MM.1S (cell line): ENCODE results near the gene GATAD2B.

Experiments used
- DNase-seq: peaks from one replicate; pipeline ENCODE4 v3.0.0-alpha.2; 2015
- H2AFZ ChIP-seq: fragments of 300-600 bp; sonication (generic); 2 replicates; pipeline ENCODE4 v1.6.0; 2016; ENCODE audit warnings: antibody characterized with exemption, low read length
- H3F3A ChIP-seq: fragments of 300-600 bp; sonication (generic); 2 replicates; pipeline ENCODE4 v1.6.1; 2016; ENCODE audit warnings: mild to moderate bottlenecking, antibody characterized with exemption, low read length, moderate library complexity, mixed read lengths; ENCODE audit not compliant: insufficient read depth
- H3K27ac ChIP-seq: fragments of 300-600 bp; sonication (generic); 2 replicates; pipeline ENCODE4 v1.5.1; 2016; ENCODE audit warnings: mild to moderate bottlenecking, low read length
- H3K27me3 ChIP-seq: fragments of 300-600 bp; sonication (generic); replicated peaks from 2 replicates; pipeline ENCODE4 v1.6.0; 2016; ENCODE audit warnings: low read length; ENCODE audit not compliant: insufficient read depth
- H3K36me3 ChIP-seq: fragments of 300-600 bp; sonication (generic); replicated peaks from 2 replicates; pipeline ENCODE4 v1.6.1; 2016; ENCODE audit warnings: mild to moderate bottlenecking, low read length, mixed read lengths; ENCODE audit not compliant: insufficient read depth
- H3K4me1 ChIP-seq: fragments of 300-600 bp; sonication (generic); 2 replicates; pipeline ENCODE4 v1.6.1; 2016; ENCODE audit warnings: low read length, mixed read lengths
- H3K4me2 ChIP-seq: fragments of 300-600 bp; sonication (generic); 2 replicates; pipeline ENCODE4 v1.6.0; 2016; ENCODE audit warnings: low read depth, low read length
- H3K4me3 ChIP-seq: fragments of 300-600 bp; sonication (generic); 2 replicates; pipeline ENCODE4 v1.5.1; 2016; ENCODE audit warnings: low read length, mixed read lengths
- H3K79me2 ChIP-seq: fragments of 300-600 bp; sonication (generic); 2 replicates; pipeline ENCODE4 v1.6.1; 2016; ENCODE audit warnings: mixed run types, low read length, mixed read lengths
- H3K9ac ChIP-seq: fragments of 300-600 bp; sonication (generic); 2 replicates; pipeline ENCODE4 v1.6.1; 2016; ENCODE audit warnings: low read length, mixed read lengths
- H3K9me2 ChIP-seq: fragments of 300-600 bp; sonication (generic); replicated peaks from 2 replicates; pipeline ENCODE4 v1.6.1; 2016; ENCODE audit warnings: mild to moderate bottlenecking, low read length, mixed read lengths; ENCODE audit not compliant: insufficient read depth
- H3K9me3 ChIP-seq: fragments of 300-600 bp; sonication (generic); replicated peaks from 2 replicates; pipeline ENCODE4 v1.6.1; 2016; ENCODE audit warnings: mild to moderate bottlenecking, low read length, mixed read lengths; ENCODE audit not compliant: insufficient read depth
- H4K20me1 ChIP-seq: fragments of 300-600 bp; sonication (generic); 2 replicates; pipeline ENCODE4 v1.6.1; 2016; ENCODE audit warnings: mild to moderate bottlenecking, low read length, moderate library complexity, mixed read lengths; ENCODE audit not compliant: insufficient read depth
- EZH2 ChIP-seq: fragments of 300-600 bp; sonication (generic); optimal IDR thresholded peaks from 2 replicates; pipeline ENCODE3; 2017; ENCODE audit warnings: low read depth, mild to moderate bottlenecking, antibody characterized with exemption, low read length, mixed read lengths
- EZH2phosphoT487 ChIP-seq: fragments of 300-600 bp; sonication (generic); IDR thresholded peaks from 2 replicates; pipeline ENCODE4 v1.6.1; 2018; ENCODE audit warnings: antibody characterized with exemption, low read length
- TF ChIP-seq, protein P1 (sequence below): fragments of 300-600 bp; sonication (generic); IDR thresholded peaks from 2 replicates; pipeline ENCODE4 v1.5.1; 2016; ENCODE audit warnings: antibody characterized with exemption, low read length, mixed read lengths

The GATAD2B gene

GRCh38 chr1:153945795-153946621, 23.2 kb upstream of the GATAD2B start:
- peak overlapping the region; percentile 71 for H2AFZ ChIP-seq
- H3K9ac ChIP-seq: peak overlapping the region; percentile 86
- peak; percentile 94 for DNase-seq
- peaks cover 28% of the 10 kb centered on the region for H3F3A ChIP-seq
- H3K79me2 ChIP-seq: peaks cover 28% of the 10 kb centered on the region
- no peaks in the 10 kb centered on the region for H3K36me3 ChIP-seq
- no peaks in the 10 kb centered on the region for H3K27me3 ChIP-seq
- TF ChIP-seq, protein P1, sequence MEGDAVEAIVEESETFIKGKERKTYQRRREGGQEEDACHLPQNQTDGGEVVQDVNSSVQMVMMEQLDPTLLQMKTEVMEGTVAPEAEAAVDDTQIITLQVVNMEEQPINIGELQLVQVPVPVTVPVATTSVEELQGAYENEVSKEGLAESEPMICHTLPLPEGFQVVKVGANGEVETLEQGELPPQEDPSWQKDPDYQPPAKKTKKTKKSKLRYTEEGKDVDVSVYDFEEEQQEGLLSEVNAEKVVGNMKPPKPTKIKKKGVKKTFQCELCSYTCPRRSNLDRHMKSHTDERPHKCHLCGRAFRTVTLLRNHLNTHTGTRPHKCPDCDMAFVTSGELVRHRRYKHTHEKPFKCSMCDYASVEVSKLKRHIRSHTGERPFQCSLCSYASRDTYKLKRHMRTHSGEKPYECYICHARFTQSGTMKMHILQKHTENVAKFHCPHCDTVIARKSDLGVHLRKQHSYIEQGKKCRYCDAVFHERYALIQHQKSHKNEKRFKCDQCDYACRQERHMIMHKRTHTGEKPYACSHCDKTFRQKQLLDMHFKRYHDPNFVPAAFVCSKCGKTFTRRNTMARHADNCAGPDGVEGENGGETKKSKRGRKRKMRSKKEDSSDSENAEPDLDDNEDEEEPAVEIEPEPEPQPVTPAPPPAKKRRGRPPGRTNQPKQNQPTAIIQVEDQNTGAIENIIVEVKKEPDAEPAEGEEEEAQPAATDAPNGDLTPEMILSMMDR: no peak
- no peak for TF ChIP-seq EZH2
- TF ChIP-seq EZH2phosphoT487: no peak
- H3K27ac ChIP-seq: peak overlapping the region; percentile 85
- H3K4me3 ChIP-seq: peak overlapping the region; percentile 91
- no peaks in the 10 kb centered on the region for H3K9me3 ChIP-seq
- peak overlapping the region; percentile 89 for H3K4me2 ChIP-seq
- H3K9me2 ChIP-seq: no peaks in the 10 kb centered on the region
- H3K4me1 ChIP-seq: peaks cover 5% of the 10 kb centered on the region
- H4K20me1 ChIP-seq: no peaks in the 10 kb centered on the region

- peak overlapping the region; percentile 91 for H3K4me3 ChIP-seq
- H3K9me2 ChIP-seq: no peaks in the 10 kb centered on the region
- peak; percentile 46 for DNase-seq
- TF ChIP-seq, protein P1: no peak
- TF ChIP-seq EZH2phosphoT487 (no peak), EZH2 (no peak)
- peaks cover 28% of the 10 kb centered on the region for H3K79me2 ChIP-seq
- peaks cover 28% of the 10 kb centered on the region for H3F3A ChIP-seq
- no peaks in the 10 kb centered on the region for H3K36me3 ChIP-seq
- H4K20me1 ChIP-seq: no peaks in the 10 kb centered on the region
- H3K4me2 ChIP-seq: peak overlapping the region; percentile 89
- H2AFZ ChIP-seq: peak overlapping the region; percentile 71
- H3K9ac ChIP-seq: peak overlapping the region; percentile 86
- peaks cover 5% of the 10 kb centered on the region for H3K4me1 ChIP-seq
- peak overlapping the region; percentile 85 for H3K27ac ChIP-seq
- no peaks in the 10 kb centered on the region for H3K27me3 ChIP-seq
- no peaks in the 10 kb centered on the region for H3K9me3 ChIP-seq
Measured at GRCh38 chr1:153945131-153945794, 22.5 kb upstream of the GATAD2B start.

GRCh38 chr1:153944827-153945117, 22.0 kb upstream of the GATAD2B start:
- Histone ChIP-seq H3F3A (peaks cover 28% of the 10 kb centered on the region), H3K9me3 (no peaks in the 10 kb centered on the region), H3K9me2 (no peaks in the 10 kb centered on the region), H3K4me3 (peak overlapping the region; percentile 91), H4K20me1 (no peaks in the 10 kb centered on the region), H3K27ac (peak overlapping the region; percentile 85; the same call in 1 of the 2 replicates), H2AFZ (0 out of 2 replicates have a peak overlapping the region, but pooled peaks have one; percentile 71), H3K79me2 (peaks cover 28% of the 10 kb centered on the region), H3K36me3 (no peaks in the 10 kb centered on the region), H3K27me3 (no peaks in the 10 kb centered on the region), H3K4me2 (peak overlapping the region; percentile 89), H3K4me1 (peaks cover 5% of the 10 kb centered on the region), H3K9ac (peak overlapping the region; percentile 86)
- no peak for TF ChIP-seq EZH2phosphoT487
- TF ChIP-seq EZH2: no peak
- TF ChIP-seq, protein P1: no peak
- no peak for DNase-seq
